ENCODE measurements around the gene PRF1. TPM values are rescaled to one million over a fixed set of nuclear protein-coding genes. Genes with fewer than 3 reads are reported as not detected.
"Not testable (repeated sequence)": the region's sequence is repeated elsewhere in the genome, so short reads cannot be mapped to it uniquely, and the experiment has no call there.

Gene PRF1
- not detected for polyA plus RNA-seq (2013, experiment 1 of 2)
- not detected for polyA plus RNA-seq (2013, experiment 2 of 2)

DNA sequence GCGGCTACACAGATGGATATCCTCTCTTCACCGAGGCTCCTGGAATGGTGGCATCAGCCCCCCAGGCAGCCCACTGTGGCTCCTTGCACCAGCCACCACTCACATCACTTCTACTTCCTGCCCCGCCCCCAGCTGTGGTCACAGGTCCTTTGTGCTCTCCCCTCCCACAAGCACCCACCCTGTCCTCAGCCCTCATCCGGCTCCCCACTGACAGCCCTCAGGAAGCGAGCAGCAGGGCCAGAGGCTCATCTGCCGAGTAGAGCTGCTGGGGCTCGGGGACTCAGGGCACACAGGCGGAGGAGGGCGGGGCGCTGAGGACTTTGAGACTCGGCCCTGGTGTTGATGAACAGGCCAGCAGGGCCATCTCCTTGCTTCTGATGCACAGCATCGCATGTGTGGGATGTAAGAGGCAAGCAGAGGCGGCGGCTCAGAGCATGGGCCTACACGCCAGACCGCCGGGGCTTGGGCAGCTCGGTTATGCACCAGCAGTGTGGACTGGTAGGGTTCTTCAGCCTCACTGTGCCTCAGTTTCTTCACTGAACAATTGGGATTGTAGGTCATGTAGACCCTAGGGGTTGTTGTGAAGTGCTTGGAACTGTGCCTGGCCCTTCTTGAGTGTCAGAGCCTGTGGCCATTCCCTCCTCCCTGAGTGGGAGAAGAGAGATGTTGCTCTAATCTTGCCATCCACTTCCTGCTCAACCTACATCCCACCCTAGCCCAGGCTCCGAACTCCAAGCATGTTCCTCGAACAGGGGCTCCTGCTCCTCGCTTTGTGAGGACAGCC lies at the start of gene PRF1:
PRF1 (minus strand) TSS at position 77 of the 784 bp plus-strand sequence. CDS start 1,839 bp downstream, outside the sequence.
- Histone ChIP-seq H3K9ac (ENCODE audit: low read depth, low read length) (no peak within 1 kb of the TSS), H3K36me3 (ENCODE audit: insufficient read depth, low read length) (no peaks in the 10 kb centered on the region), H3K27me3 (ENCODE audit: insufficient read depth, low read length) (no peaks in the 10 kb centered on the region), H3K4me3 (ENCODE audit: low read length) (no peak within 1 kb of the TSS), H3K4me1 (ENCODE audit: insufficient read depth, low read length) (no peaks in the 10 kb centered on the region), H3K9me3 (ENCODE audit: insufficient read depth, low read depth, low read length) (no peaks in the 10 kb centered on the region), H3K27ac (ENCODE audit: low read depth, low read length) (no peak within 1 kb of the TSS)
- WGBS, result 90% methylated on average over 21 of the region's 21 CpGs

GRCh38 chr10:70651661-70652060 lies 49.1 kb upstream of the PRF1 start:
- Histone ChIP-seq H3K4me1 (ENCODE audit: insufficient read depth, low read length) (no peaks in the 10 kb centered on the region), H3K27me3 (ENCODE audit: insufficient read depth, low read length) (no peaks in the 10 kb centered on the region), H3K9me3 (ENCODE audit: insufficient read depth, low read depth, low read length) (peaks cover 48% of the 10 kb centered on the region), H3K27ac (ENCODE audit: low read depth, low read length) (no peak overlapping the region), H3K36me3 (ENCODE audit: insufficient read depth, low read length) (no peaks in the 10 kb centered on the region), H3K4me3 (ENCODE audit: low read length) (no peak overlapping the region), H3K9ac (ENCODE audit: low read depth, low read length) (no peak overlapping the region)
- WGBS, result 93% methylated on average over 5 of the region's 5 CpGs

DNA sequence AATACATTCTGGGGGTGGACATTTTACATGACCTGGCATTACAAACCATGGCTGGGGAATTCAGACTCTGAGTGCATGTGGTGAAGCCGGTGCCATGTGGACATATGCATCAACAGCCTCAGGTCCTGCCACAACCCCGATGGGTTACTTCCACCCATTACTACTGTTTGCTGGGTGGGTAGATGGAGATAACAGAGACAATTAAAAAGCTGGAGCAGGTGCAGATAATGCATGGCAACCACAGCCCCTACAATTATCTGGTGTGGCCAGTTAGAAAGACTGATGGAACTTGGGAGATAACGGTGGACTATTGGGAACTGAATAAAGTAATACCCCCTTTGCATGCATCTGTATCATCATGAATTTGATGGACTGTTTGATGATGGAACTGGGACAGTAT lies 48.2 kb upstream of the PRF1 start:
- no peak overlapping the region for H3K9ac ChIP-seq (ENCODE audit: low read depth, low read length)
- H3K36me3 ChIP-seq (ENCODE audit: insufficient read depth, low read length), result no peaks in the 10 kb centered on the region
- H3K9me3 ChIP-seq (ENCODE audit: insufficient read depth, low read depth, low read length), result peaks cover 48% of the 10 kb centered on the region
- H3K4me3 ChIP-seq (ENCODE audit: low read length), result no peak overlapping the region
- H3K27me3 ChIP-seq (ENCODE audit: insufficient read depth, low read length), result no peaks in the 10 kb centered on the region
- WGBS, result 98% methylated on average over 3 of the region's 3 CpGs
- H3K4me1 ChIP-seq (ENCODE audit: insufficient read depth, low read length), result no peaks in the 10 kb centered on the region
- no peak overlapping the region for H3K27ac ChIP-seq (ENCODE audit: low read depth, low read length)

GRCh38 chr10:70650104-70650503 lies 47.6 kb upstream of the PRF1 start:
- Histone ChIP-seq H3K36me3 (ENCODE audit: insufficient read depth, low read length) (no peaks in the 10 kb centered on the region), H3K4me3 (ENCODE audit: low read length) (no peak overlapping the region), H3K9me3 (ENCODE audit: insufficient read depth, low read depth, low read length) (peaks cover 48% of the 10 kb centered on the region), H3K9ac (ENCODE audit: low read depth, low read length) (no peak overlapping the region), H3K4me1 (ENCODE audit: insufficient read depth, low read length) (no peaks in the 10 kb centered on the region), H3K27me3 (ENCODE audit: insufficient read depth, low read length) (no peaks in the 10 kb centered on the region), H3K27ac (ENCODE audit: low read depth, low read length) (no peak overlapping the region)
- 95% methylated on average over 3 of the region's 3 CpGs for WGBS

DNA sequence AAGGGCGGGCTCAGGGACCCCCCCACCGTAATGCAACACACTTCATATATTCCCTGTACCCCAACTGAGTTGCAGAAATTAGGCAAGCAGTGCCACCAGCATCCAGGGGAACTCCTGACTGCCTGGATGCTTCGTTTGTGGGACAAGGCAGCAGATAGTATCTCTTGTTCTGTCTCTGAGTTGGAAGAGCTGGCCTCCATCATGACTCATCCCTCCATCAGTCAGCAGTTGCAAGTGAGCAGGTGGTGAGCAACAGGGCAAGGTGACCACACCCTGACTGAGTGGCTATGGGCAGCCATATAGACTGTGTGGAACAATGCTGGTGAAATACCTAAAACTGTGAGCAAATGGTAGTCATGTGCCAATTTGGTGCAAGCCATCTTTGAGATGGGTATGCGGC lies 47.0 kb upstream of the PRF1 start:
- Histone ChIP-seq H3K27ac (ENCODE audit: low read depth, low read length) (no peak overlapping the region), H3K4me3 (ENCODE audit: low read length) (no peak overlapping the region), H3K36me3 (ENCODE audit: insufficient read depth, low read length) (no peaks in the 10 kb centered on the region), H3K4me1 (ENCODE audit: insufficient read depth, low read length) (no peaks in the 10 kb centered on the region), H3K9me3 (ENCODE audit: insufficient read depth, low read depth, low read length) (peaks cover 48% of the 10 kb centered on the region), H3K9ac (ENCODE audit: low read depth, low read length) (no peak overlapping the region), H3K27me3 (ENCODE audit: insufficient read depth, low read length) (no peaks in the 10 kb centered on the region)
- 83% methylated on average over 4 of the region's 4 CpGs for WGBS

- peaks cover 48% of the 10 kb centered on the region for H3K9me3 ChIP-seq (ENCODE audit: insufficient read depth, low read depth, low read length)
- 96% methylated on average over 3 of the region's 3 CpGs for WGBS
- H3K4me3 ChIP-seq (ENCODE audit: low read length), result no peak overlapping the region
- no peaks in the 10 kb centered on the region for H3K36me3 ChIP-seq (ENCODE audit: insufficient read depth, low read length)
- no peaks in the 10 kb centered on the region for H3K27me3 ChIP-seq (ENCODE audit: insufficient read depth, low read length)
- no peaks in the 10 kb centered on the region for H3K4me1 ChIP-seq (ENCODE audit: insufficient read depth, low read length)
- no peak overlapping the region for H3K9ac ChIP-seq (ENCODE audit: low read depth, low read length)
- H3K27ac ChIP-seq (ENCODE audit: low read depth, low read length), result no peak overlapping the region
These were observed 45.9 kb upstream of the PRF1 start for GRCh38 chr10:70648427-70648826.

DNA sequence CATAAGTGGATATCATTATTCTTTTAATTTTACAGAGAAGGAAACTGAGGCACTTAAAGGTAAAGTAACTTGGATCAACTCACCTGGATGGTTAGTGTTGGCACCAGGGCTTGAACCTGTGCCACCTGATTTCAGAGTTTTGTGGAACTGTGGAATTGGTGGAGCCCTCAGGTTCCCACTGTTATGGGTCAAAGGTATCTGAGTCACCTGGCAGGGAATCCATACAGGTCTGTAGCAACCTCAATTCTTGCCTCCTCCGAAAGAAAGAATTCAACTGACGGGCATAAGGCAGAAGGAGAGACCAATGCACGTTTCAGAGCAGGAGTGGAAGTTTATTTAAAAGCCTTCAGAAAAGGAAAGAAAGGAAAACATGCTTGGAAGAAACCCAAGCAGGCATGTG lies 44.5 kb upstream of the PRF1 start:
- Histone ChIP-seq H3K4me3 (ENCODE audit: low read length) (no peak overlapping the region), H3K27ac (ENCODE audit: low read depth, low read length) (no peak overlapping the region), H3K9me3 (ENCODE audit: insufficient read depth, low read depth, low read length) (peaks cover 46% of the 10 kb centered on the region), H3K36me3 (ENCODE audit: insufficient read depth, low read length) (no peaks in the 10 kb centered on the region), H3K4me1 (ENCODE audit: insufficient read depth, low read length) (no peaks in the 10 kb centered on the region), H3K27me3 (ENCODE audit: insufficient read depth, low read length) (no peaks in the 10 kb centered on the region), H3K9ac (ENCODE audit: low read depth, low read length) (no peak overlapping the region)
- WGBS, result 96% methylated on average over 2 of the region's 3 CpGs

DNA sequence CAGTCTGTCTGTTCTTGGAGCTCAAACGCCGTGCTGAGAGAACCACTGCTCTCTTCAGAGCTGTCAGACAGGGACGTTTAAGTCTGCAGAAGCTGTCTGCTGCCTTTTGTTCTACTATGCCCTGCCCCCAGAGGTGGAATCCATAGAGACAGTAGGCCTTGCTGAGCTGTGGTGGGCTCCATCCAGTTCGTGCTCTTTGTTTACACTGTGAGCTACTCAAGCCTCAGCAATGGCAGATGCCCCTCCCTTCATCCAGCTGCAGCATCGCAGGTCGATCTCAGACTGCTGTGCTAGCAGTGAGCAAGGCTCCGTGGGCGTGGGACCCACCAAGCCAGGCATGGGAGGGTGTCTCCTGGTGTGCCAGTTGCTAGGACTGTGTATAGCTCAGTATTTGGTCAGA lies 42.4 kb upstream of the PRF1 start:
- H3K27ac ChIP-seq (ENCODE audit: low read depth, low read length); H3K36me3 ChIP-seq (ENCODE audit: insufficient read depth, low read length); H3K27me3 ChIP-seq (ENCODE audit: insufficient read depth, low read length); H3K4me3 ChIP-seq (ENCODE audit: low read length); H3K9ac ChIP-seq (ENCODE audit: low read depth, low read length); H3K4me1 ChIP-seq (ENCODE audit: insufficient read depth, low read length): not testable (repeated sequence)
- H3K9me3 ChIP-seq (ENCODE audit: insufficient read depth, low read depth, low read length), result peaks cover 28% of the 10 kb centered on the region
- WGBS, result 56% methylated on average over 8 of the region's 8 CpGs

GRCh38 chr10:70643272-70643671 lies 40.7 kb upstream of the PRF1 start:
- not testable (repeated sequence) for H3K36me3 ChIP-seq (ENCODE audit: insufficient read depth, low read length); H3K27ac ChIP-seq (ENCODE audit: low read depth, low read length); H3K4me1 ChIP-seq (ENCODE audit: insufficient read depth, low read length); H3K27me3 ChIP-seq (ENCODE audit: insufficient read depth, low read length); H3K9ac ChIP-seq (ENCODE audit: low read depth, low read length); H3K4me3 ChIP-seq (ENCODE audit: low read length)
- 93% methylated on average over 3 of the region's 3 CpGs for WGBS
- peaks cover 12% of the 10 kb centered on the region for H3K9me3 ChIP-seq (ENCODE audit: insufficient read depth, low read depth, low read length)

GRCh38 chr10:70639640-70640383 lies 37.3 kb upstream of the PRF1 start:
- 97% methylated on average over 6 of the region's 7 CpGs for WGBS
- not testable (repeated sequence) for H3K27me3 ChIP-seq (ENCODE audit: insufficient read depth, low read length); H3K4me1 ChIP-seq (ENCODE audit: insufficient read depth, low read length); H3K9ac ChIP-seq (ENCODE audit: low read depth, low read length); H3K36me3 ChIP-seq (ENCODE audit: insufficient read depth, low read length); H3K27ac ChIP-seq (ENCODE audit: low read depth, low read length); H3K4me3 ChIP-seq (ENCODE audit: low read length); H3K9me3 ChIP-seq (ENCODE audit: insufficient read depth, low read depth, low read length)

GRCh38 chr10:70634515-70634914 lies 32.0 kb upstream of the PRF1 start:
- H3K27ac ChIP-seq (ENCODE audit: low read depth, low read length), result not testable (repeated sequence)

More at GRCh38 chr10:70634515-70634914, 32.0 kb upstream of the PRF1 start:
- not testable (repeated sequence) for H3K9ac ChIP-seq (ENCODE audit: low read depth, low read length); H3K4me1 ChIP-seq (ENCODE audit: insufficient read depth, low read length); H3K27me3 ChIP-seq (ENCODE audit: insufficient read depth, low read length); H3K9me3 ChIP-seq (ENCODE audit: insufficient read depth, low read depth, low read length); H3K36me3 ChIP-seq (ENCODE audit: insufficient read depth, low read length); H3K4me3 ChIP-seq (ENCODE audit: low read length)
- 81% methylated on average over 5 of the region's 5 CpGs for WGBS
